Sigmoid colon (tissue), 4 donors: ENCODE measurements around the gene R3HDM2.

ENCODE experiments used
- CTCF ChIP-seq, 4 experiments: fragments of 450-650 bp in 3 of 4; fragments of 200-600 bp in 1 of 4; IDR thresholded peaks; one replicate each; pipeline ENCODE4 v1.5.1; 2016 to 2019; ENCODE audit warnings: antibody characterized with exemption in 4 of 4, mild to moderate bottlenecking in 3 of 4, moderate library complexity in 2 of 4
- POLR2A ChIP-seq, 2 donors: fragments of 450-650 bp; IDR thresholded peaks; one replicate each; pipeline ENCODE4 v1.6.1; 2016; ENCODE audit warnings: antibody characterized with exemption in 2 of 2, mild to moderate bottlenecking in 2 of 2, moderate library complexity in 2 of 2
- POLR2AphosphoS5 ChIP-seq, 4 donors: sonication (generic); formaldehyde crosslinking; IDR thresholded peaks; one replicate each; pipeline ENCODE4 v1.6.1; 2017; ENCODE audit warnings: antibody characterized with exemption in 4 of 4

GRCh38 chr12:57430112-57430930 is 522 bp downstream of the R3HDM2 start:
- TF ChIP-seq CTCF (IDR thresholded peaks at IDR 0.05) (peak in 1 of 4 experiments; percentile 13), POLR2A (IDR thresholded peaks at IDR 0.05) (no peak), POLR2AphosphoS5 (IDR thresholded peaks at IDR 0.05) (no peak)
